GM12891 (cell line): ENCODE measurements around the gene ADGRB3.

Experiments used
- POLR2A ChIP-seq: IDR thresholded peaks from 2 replicates; pipeline ENCODE4 v1.6.1; 2011; ENCODE audit warnings: low read depth, low read length, control low read depth
- POLR2AphosphoS5 ChIP-seq: IDR thresholded peaks from 2 replicates; pipeline ENCODE4 v1.6.1; 2011; ENCODE audit warnings: low read depth, low read length, control low read depth
- TAF1 ChIP-seq: IDR thresholded peaks from 2 replicates; pipeline ENCODE4 v1.6.1; 2011; ENCODE audit warnings: low read depth, low read length, control low read depth

DNA sequence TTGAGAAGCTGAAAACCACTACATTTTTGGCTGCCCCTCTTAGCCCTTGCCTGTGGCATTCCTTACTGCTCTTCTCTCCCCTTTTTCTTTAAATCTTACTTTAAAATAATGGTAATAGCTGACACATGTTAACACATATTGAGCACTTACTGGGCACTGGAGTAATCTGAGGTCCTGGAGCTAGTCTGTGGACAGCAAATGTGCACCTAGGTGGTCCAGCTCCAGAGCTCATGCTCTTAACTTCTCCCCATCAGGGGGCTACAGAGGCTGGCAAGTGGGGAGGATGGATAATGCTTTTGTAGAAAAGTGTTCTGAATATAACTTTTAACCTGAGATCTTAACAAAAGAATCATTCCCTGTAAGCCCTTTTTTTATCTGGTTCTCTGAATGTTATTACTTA is 74.8 kb downstream of the ADGRB3 start:
- no peak for TF ChIP-seq POLR2A
- TF ChIP-seq POLR2AphosphoS5 = no peak
- no peak for TF ChIP-seq TAF1
